Fibroblast of lung (primary cell): ENCODE results near the gene CCNK. TPM values are rescaled to one million over a fixed set of nuclear protein-coding genes. Genes with fewer than 3 reads are reported as not detected.

Experiments used
- DNase-seq, 2 donors: peaks; one replicate each; pipeline versions ENCODE4 v3.0.0 to v3.0.0-alpha.2; 2010; ENCODE audit warnings: low read depth in 2 of 2
- H2AFZ ChIP-seq: 2 replicates; pipeline ENCODE4 v1.5.1; 2012; ENCODE audit warnings: low read length, control low read depth, inconsistent platforms
- H3K27ac ChIP-seq: 2 replicates; pipeline ENCODE4 v1.5.1; 2011; ENCODE audit warnings: low read length, control low read depth; ENCODE audit not compliant: insufficient read depth
- H3K27me3 ChIP-seq: 2 replicates; pipeline ENCODE4 v1.5.1; 2011; ENCODE audit warnings: mild to moderate bottlenecking, low read length; ENCODE audit not compliant: control insufficient read depth, insufficient read depth
- H3K36me3 ChIP-seq: 2 replicates; pipeline ENCODE4 v1.5.1; 2011; ENCODE audit warnings: low read length; ENCODE audit not compliant: control insufficient read depth, insufficient read depth
- H3K4me1 ChIP-seq: 2 replicates; pipeline ENCODE4 v1.5.1; 2011; ENCODE audit warnings: low read length; ENCODE audit not compliant: control insufficient read depth, insufficient read depth; ENCODE audit errors: extremely low read depth
- H3K4me2 ChIP-seq: 2 replicates; pipeline ENCODE4 v1.5.1; 2011; ENCODE audit warnings: low read length, control low read depth; ENCODE audit not compliant: insufficient read depth; ENCODE audit errors: extremely low read depth
- H3K4me3 ChIP-seq, 4 experiments: fragments of 200-600 bp in 1 of 4; sonication (generic) in 1 of 4; replicated peaks in 1 of 4; 2 replicates each; pipeline ENCODE4 v1.5.1; 2011 to 2016; ENCODE audit warnings: low read length in 4 of 4, low read depth in 3 of 4, mild to moderate bottlenecking in 3 of 4, control low read depth in 2 of 4, inconsistent platforms in 1 of 4, mixed read lengths in 1 of 4; ENCODE audit not compliant: insufficient read depth in 1 of 4; ENCODE audit errors: control extremely low read depth in 1 of 4
- H3K79me2 ChIP-seq: 2 replicates; pipeline ENCODE4 v1.5.1; 2012; ENCODE audit warnings: mild to moderate bottlenecking, low read length, inconsistent platforms; ENCODE audit not compliant: control insufficient read depth, insufficient read depth
- H3K9ac ChIP-seq: 2 replicates; pipeline ENCODE4 v1.5.1; 2011; ENCODE audit warnings: mild to moderate bottlenecking, low read length, control low read depth; ENCODE audit not compliant: insufficient read depth
- H3K9me3 ChIP-seq: 2 replicates; pipeline ENCODE4 v1.5.1; 2012; ENCODE audit warnings: low read depth, low read length; ENCODE audit not compliant: control insufficient read depth, insufficient read depth
- H4K20me1 ChIP-seq: 2 replicates; pipeline ENCODE4 v1.5.1; 2011; ENCODE audit warnings: low read length; ENCODE audit not compliant: control insufficient read depth, insufficient read depth; ENCODE audit errors: extremely low read depth
- CTCF ChIP-seq, 2 donors: IDR thresholded peaks in 1 of 2; conservative IDR thresholded peaks in 1 of 2; 1 replicate in 1 of 2; 2 replicates in 1 of 2; pipeline ENCODE4 v1.5.1; 2011 to 2012; ENCODE audit warnings: low read length in 2 of 2, control low read depth in 1 of 2, inconsistent platforms in 1 of 2, low read depth in 1 of 2, mild to moderate bottlenecking in 1 of 2
- EZH2 ChIP-seq: IDR thresholded peaks from 2 replicates; pipeline ENCODE4 v1.5.1; 2012; ENCODE audit warnings: low read length, control low read depth, mild to moderate bottlenecking; ENCODE audit errors: missing control alignments
- polyA plus RNA-seq, 2 donors: library from polyadenylated mRNA; depleted of rRNA in 1 of 2; stranded (reverse) in 1 of 2; unstranded in 1 of 2; fragments of >200 nt; gene quantifications; 2 replicates each; pipeline ENCODE4 v1.2.1, GENCODE V29; 2011 to 2012; ENCODE audit warnings: missing spikeins in 1 of 2
- total RNA-seq: library from RNA; depleted of rRNA; stranded (reverse); fragments of >200 nt; gene quantifications from 2 replicates; pipeline ENCODE4 v1.2.1, GENCODE V29; 2014

The CCNK gene
- total and polyA plus RNA-seq, 2 donors (not counting 1 experiment from before 2014, with no cell fraction given), result 7.3 to 51.0 TPM

GRCh38 chr14:99538733-99539132 is 57.5 kb downstream of the CCNK start:
- no peak for TF ChIP-seq CTCF (conservative IDR thresholded peaks at IDR 0.05 in 1 of 2, IDR thresholded peaks at IDR 0.05 in 1 of 2; ENCODE audit: low read depth in 1 of 2, low read length in 2 of 2)
- TF ChIP-seq EZH2, result no peak
- no peak overlapping the region for H3K27ac ChIP-seq
- no peaks in the 10 kb centered on the region for H4K20me1 ChIP-seq
- peaks cover 1% of the 10 kb centered on the region for H3K79me2 ChIP-seq
- H3K4me3 ChIP-seq, result no peak overlapping the region
- no peak overlapping the region for H3K9ac ChIP-seq
- H3K9me3 ChIP-seq, result no peaks in the 10 kb centered on the region
- H3K36me3 ChIP-seq, result no peaks in the 10 kb centered on the region
- no peaks in the 10 kb centered on the region for H3K27me3 ChIP-seq
- H3K4me2 ChIP-seq, result no peak overlapping the region
- H2AFZ ChIP-seq, result no peak overlapping the region
- no peak for DNase-seq
- H3K4me1 ChIP-seq, result peaks cover 15% of the 10 kb centered on the region

GRCh38 chr14:99539491-99539890 is 58.3 kb downstream of the CCNK start:
- H3K79me2 ChIP-seq, result peaks cover 3% of the 10 kb centered on the region
- H3K4me1 ChIP-seq, result peaks cover 15% of the 10 kb centered on the region
- no peaks in the 10 kb centered on the region for H3K27me3 ChIP-seq
- no peak for DNase-seq
- no peak overlapping the region for H3K4me3 ChIP-seq
- H2AFZ ChIP-seq, result no peak overlapping the region
- H3K4me2 ChIP-seq, result no peak overlapping the region
- H3K27ac ChIP-seq, result no peak overlapping the region
- H3K9me3 ChIP-seq, result no peaks in the 10 kb centered on the region
- H3K9ac ChIP-seq, result no peak overlapping the region
- TF ChIP-seq EZH2 (no peak), CTCF (conservative IDR thresholded peaks at IDR 0.05 in 1 of 2, IDR thresholded peaks at IDR 0.05 in 1 of 2; ENCODE audit: low read depth in 1 of 2, low read length in 2 of 2) (no peak)
- H3K36me3 ChIP-seq, result no peaks in the 10 kb centered on the region
- no peaks in the 10 kb centered on the region for H4K20me1 ChIP-seq

DNA sequence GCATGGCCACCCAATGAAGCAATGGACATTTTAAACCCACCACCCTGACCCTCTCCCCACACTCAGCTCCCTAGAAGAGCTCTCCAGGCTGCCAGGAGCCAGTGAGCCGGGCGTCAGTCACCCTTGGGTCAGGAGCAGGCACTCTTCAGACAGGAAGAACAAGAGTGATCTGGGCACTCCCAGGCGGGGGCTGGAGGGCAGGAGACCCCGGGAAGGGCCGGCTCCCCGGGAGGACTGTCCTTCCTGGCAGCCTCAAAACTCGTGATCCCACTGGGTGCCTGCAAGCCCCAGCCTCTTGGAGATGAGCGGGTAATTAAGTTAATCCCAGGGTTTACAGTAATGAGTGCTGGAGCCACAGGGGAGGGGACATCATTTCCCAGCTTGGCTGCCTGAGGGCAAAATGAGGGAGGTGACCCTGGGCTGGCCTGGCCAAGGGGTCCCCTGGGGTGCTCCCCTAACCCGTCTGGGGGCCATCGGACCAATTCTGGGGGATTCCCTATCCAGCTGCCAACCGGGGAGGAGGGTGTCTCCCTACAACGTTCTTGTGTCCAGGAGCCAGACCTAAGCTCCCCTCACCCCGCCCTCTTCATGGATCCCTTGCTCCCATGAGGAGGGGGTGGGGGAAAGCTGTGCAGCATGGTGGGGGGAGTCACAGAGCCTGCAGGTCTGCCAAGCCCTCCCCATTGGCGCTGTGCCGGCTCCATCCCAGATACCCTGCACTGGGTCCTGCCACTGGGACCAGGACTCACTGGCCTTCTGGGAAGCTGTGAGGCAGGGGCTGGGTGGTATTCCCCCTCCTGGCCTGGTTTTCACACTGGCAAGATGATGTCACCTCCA is 59.2 kb downstream of the CCNK start:
- H3K79me2 ChIP-seq, result peaks cover 3% of the 10 kb centered on the region
- no peak for DNase-seq

More for the DNA sequence above, 59.2 kb downstream of the CCNK start:
- Histone ChIP-seq H3K4me1 (peaks cover 15% of the 10 kb centered on the region), H3K4me2 (no peak overlapping the region), H3K27me3 (no peaks in the 10 kb centered on the region), H3K36me3 (no peaks in the 10 kb centered on the region), H3K9ac (no peak overlapping the region), H3K4me3 (no peak overlapping the region), H4K20me1 (no peaks in the 10 kb centered on the region), H2AFZ (no peak overlapping the region), H3K27ac (no peak overlapping the region), H3K9me3 (no peaks in the 10 kb centered on the region)
- TF ChIP-seq CTCF (conservative IDR thresholded peaks at IDR 0.05 in 1 of 2, IDR thresholded peaks at IDR 0.05 in 1 of 2; ENCODE audit: low read depth in 1 of 2, low read length in 2 of 2) (no peak), EZH2 (no peak)
